LNCAP (cell line): Measurements from ENCODE around the gene PDE4D.

Experiments used
- CTCF ChIP-seq: fragments of 450-650 bp; IDR thresholded peaks from 2 replicates; pipeline ENCODE4 v1.5.1; 2017; ENCODE audit warnings: mild to moderate bottlenecking

Gene PDE4D

GRCh38 chr5:58926541-58926935, 967.0 kb downstream of the PDE4D start:
- TF ChIP-seq CTCF: no peak

- TF ChIP-seq CTCF: no peak
These were observed 967.6 kb downstream of the PDE4D start for GRCh38 chr5:58925627-58926540.

- no peak for TF ChIP-seq CTCF
These were observed 969.2 kb downstream of the PDE4D start for GRCh38 chr5:58924306-58924705.

- TF ChIP-seq CTCF: no peak
These were observed 970.2 kb downstream of the PDE4D start for GRCh38 chr5:58923355-58923754.

- TF ChIP-seq CTCF: no peak
These were observed 970.9 kb downstream of the PDE4D start for GRCh38 chr5:58922461-58923171.

- TF ChIP-seq CTCF: no peak
These were observed 972.4 kb downstream of the PDE4D start for GRCh38 chr5:58921159-58921558.

- no peak for TF ChIP-seq CTCF
These were observed 973.7 kb downstream of the PDE4D start for GRCh38 chr5:58919833-58920232.
